Raji (cell line): ENCODE measurements around the gene CDK14.

Source experiments
- POLR2A ChIP-seq: IDR thresholded peaks from 2 replicates; pipeline ENCODE4 v1.6.1; 2011; ENCODE audit warnings: low read depth, low read length, control low read depth; ENCODE audit not compliant: insufficient read depth

CDK14 gene

GRCh38 chr7:90709501-90710465, 113.7 kb downstream of the CDK14 start:
- TF ChIP-seq POLR2A: peak; percentile 61

- TF ChIP-seq POLR2A: peak; percentile 51; the same call in 1 of the 2 replicates
Measured at GRCh38 chr7:90710466-90710850, 114.3 kb downstream of the CDK14 start.

- no peak for TF ChIP-seq POLR2A
Measured at GRCh38 chr7:90713628-90714027, 117.5 kb downstream of the CDK14 start.

- no peak for TF ChIP-seq POLR2A
Measured at GRCh38 chr7:90715067-90715466, 118.9 kb downstream of the CDK14 start.

GRCh38 chr7:90717296-90718060, 121.4 kb downstream of the CDK14 start:
- no peak for TF ChIP-seq POLR2A

GRCh38 chr7:90719155-90719554, 123.0 kb downstream of the CDK14 start:
- no peak for TF ChIP-seq POLR2A

GRCh38 chr7:90720984-90721760, 125.1 kb downstream of the CDK14 start:
- 0 out of 2 replicates have a peak, but pooled peaks have one; percentile 22 for TF ChIP-seq POLR2A

- no peak for TF ChIP-seq POLR2A
Measured at GRCh38 chr7:90721869-90722431, 125.8 kb downstream of the CDK14 start.

- TF ChIP-seq POLR2A: no peak
Measured at GRCh38 chr7:90723233-90723632, 127.1 kb downstream of the CDK14 start.

GRCh38 chr7:90723866-90724265, 127.7 kb downstream of the CDK14 start:
- no peak for TF ChIP-seq POLR2A

- peak; percentile 45; the same call in 1 of the 2 replicates for TF ChIP-seq POLR2A
Measured at GRCh38 chr7:90726120-90726519, 130.0 kb downstream of the CDK14 start.

- no peak for TF ChIP-seq POLR2A
Measured at GRCh38 chr7:90726623-90727022, 130.5 kb downstream of the CDK14 start.

GRCh38 chr7:90727412-90727811, 131.3 kb downstream of the CDK14 start:
- TF ChIP-seq POLR2A: no peak

- no peak for TF ChIP-seq POLR2A
Measured at GRCh38 chr7:90728568-90728967, 132.4 kb downstream of the CDK14 start.

- no peak for TF ChIP-seq POLR2A
Measured at GRCh38 chr7:90736316-90736715, 140.2 kb downstream of the CDK14 start.
